Fibroblast of skin of left quadriceps (primary cell): Measurements from ENCODE around the gene CCNB3.

Source experiments
- DNase-seq, 2 experiments: peaks; one replicate each; pipeline ENCODE4 v3.0.0-alpha.2; 2013; ENCODE audit warnings: low read depth in 2 of 2

The CCNB3 gene

DNA sequence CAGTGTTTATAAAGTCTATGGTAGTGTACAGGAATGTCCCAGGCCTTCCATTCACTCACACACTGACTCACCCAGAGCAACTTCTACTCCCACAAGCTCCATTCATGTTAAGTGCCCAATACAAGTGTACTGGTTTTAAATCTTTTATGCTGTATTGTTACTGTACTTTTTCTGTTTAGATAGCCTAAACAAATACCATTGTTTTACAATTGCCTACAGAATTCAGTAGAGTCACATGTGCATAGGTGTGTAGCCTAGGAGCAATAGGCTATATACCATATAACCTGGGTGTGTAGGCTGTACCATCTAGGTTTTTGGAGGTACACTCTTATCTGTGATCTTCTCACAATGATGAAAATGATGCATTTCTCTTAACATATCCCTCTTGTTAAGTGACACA is 139.4 kb downstream of the CCNB3 start:
- no peak for DNase-seq

DNA sequence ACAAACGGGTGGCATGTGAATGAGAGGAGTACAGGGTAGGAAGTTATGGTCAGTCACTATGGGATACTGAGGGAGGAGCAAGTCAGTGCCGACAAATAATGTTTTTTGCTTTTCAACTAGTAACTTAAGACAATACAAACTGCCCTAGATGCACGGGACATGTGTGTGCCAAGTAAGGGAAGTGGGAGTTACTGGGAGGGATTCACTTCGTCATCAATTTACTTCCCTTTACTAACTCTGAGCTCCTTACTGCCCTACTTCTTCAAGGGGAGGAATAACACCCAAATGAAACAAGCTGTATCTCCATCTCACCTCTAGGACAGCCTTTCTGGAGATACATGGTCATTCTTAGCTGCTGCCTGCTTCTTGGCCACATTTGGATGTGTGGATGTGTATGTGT is 168.4 kb downstream of the CCNB3 start:
- DNase-seq, result no peak

DNA sequence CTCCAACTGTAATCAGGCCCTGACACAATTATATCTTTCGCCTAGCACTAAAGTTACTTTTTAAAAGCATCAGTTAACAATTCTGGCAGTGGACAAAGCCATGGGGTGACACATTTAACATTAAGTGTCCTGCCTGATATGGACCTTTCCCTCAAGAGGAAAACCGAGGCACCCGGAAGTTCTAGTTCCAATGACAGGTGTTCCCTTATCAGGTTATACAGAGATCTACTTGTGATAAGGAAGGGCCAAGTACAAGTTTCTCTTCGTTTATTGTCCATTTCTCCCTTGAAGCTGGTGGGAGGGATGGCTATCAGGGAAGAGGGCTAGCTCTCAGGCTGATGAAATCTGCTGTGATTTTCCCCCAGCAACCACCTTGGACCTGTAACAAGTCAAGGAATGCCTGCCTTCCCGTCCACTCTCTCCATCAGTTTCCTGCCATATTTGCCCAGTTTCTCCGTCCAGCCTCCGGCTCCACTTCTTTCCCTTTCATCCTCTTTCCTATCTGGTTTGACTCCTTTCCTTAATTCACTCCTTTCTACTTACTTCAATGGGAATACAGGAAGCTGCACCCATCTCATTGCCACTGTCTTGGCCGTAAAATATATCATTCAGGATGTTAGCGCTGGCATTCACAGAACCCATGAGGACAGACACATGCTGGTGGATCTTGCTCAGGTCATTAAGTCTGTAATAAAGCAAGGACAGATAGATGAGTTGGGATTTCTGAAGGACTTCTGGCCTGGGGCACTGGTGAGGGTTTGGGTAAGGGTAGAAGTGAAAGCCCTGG is 171.1 kb downstream of the CCNB3 start:
- DNase-seq, result no peak

DNA sequence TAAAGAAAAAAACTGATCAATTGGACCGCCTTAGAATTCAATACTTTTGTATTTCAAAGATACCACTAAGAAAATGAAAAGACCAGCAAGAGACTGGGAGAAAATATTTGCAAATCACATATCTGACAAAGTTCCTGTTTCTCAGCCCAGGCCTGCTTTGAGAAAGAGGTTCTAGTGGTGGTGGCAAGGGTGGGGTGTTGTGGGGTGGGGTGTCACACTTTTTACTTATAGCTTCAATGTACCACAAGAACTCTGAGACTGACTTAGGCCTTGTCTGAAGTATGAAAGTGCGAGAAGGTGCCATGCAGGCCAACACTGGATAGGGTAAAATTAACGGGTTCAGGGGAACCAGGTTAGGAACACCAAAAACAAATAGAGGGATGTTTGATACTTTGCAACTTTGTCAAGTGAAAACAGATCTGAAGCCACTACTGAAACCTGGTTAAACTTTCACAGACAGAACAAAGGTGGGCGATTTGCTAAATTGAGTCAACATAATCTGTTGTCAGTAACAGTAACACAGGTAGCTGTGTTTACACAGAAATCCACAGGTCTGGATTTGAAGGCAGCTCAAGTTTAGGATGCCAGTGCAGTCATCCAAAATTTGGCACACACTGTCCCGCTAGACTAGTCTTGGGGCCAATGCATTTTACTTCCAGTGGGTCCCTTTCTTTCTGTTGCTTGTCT is 177.3 kb downstream of the CCNB3 start:
- DNase-seq, result no peak

DNA sequence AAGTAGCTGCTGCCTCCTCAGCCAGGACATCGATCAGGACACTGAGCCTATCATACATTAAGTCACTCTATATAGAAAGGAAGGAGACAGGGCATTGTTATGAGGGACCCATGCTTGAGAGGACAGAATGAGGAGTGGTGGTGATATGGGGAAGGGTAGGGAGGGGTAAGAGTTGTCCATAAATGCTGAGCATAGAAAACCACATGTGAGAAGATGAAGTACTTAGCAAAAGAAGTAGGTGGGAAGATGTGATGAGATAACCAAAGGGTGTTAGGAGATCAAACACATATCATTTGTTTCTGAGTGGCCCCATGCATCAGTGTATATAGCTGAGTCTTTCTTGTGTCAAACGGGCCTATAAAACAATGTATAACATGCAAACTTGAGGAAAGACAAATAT is 182.0 kb downstream of the CCNB3 start:
- no peak for DNase-seq

DNA sequence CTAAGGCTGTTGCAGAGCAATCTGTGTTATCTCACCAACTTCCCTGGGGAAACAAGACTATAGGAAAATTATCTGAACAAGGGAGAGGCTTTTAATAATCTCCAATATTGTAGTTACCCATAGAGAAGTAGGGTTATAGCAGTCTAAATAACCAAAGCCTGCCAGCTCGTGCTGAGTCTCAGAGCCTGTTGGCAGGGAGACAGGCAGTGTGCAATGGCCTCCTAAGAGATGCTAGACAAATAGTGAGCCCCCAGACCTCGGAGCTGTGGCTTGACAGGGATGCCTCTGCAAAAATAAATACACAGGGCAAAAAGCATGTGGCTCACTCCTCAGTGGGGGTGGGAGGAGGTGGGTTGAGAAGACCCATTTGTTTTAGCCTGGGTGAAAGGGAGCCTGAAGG is 189.3 kb downstream of the CCNB3 start:
- DNase-seq, result no peak
